Gastrocnemius medialis (tissue), 4 donors: ENCODE data around the gene INMT. TPM values are rescaled to one million over a fixed set of nuclear protein-coding genes. Genes with fewer than 3 reads are reported as not detected.

Experiments
- ATAC-seq, 2 donors: fragments of 150-250 bp; one replicate each; pipeline ENCODE4 v1.9.1; 2016
- DNase-seq, 2 donors: peaks; one replicate each; pipeline ENCODE4 v3.0.0-alpha.2; 2019
- H3K27ac ChIP-seq, 4 donors: fragments of 200-600 bp; sonication (generic); 1 replicate in 1 of 4; 2 replicates in 3 of 4; pipeline ENCODE4 v1.5.1; 2016 to 2018; ENCODE audit warnings: mild to moderate bottlenecking in 2 of 4, moderate library complexity in 1 of 4
- H3K27me3 ChIP-seq, 3 donors: fragments of 200-600 bp; sonication (generic) in 2 of 3; 1 replicate in 1 of 3; 2 replicates in 2 of 3; pipeline versions ENCODE4 v1.5.1 to v1.6.0; 2016 to 2019; ENCODE audit warnings: mild to moderate bottlenecking in 1 of 3, moderate library complexity in 1 of 3
- H3K36me3 ChIP-seq, 2 donors: fragments of 200-600 bp; sonication (generic) in 1 of 2; one replicate each; pipeline ENCODE4 v1.5.1; 2017 to 2018
- H3K4me1 ChIP-seq, 2 donors: fragments of 200-600 bp; sonication (generic) in 1 of 2; one replicate each; pipeline ENCODE4 v1.5.1; 2016 to 2017; ENCODE audit warnings: mild to moderate bottlenecking in 2 of 2
- H3K4me3 ChIP-seq, 4 donors: fragments of 200-600 bp; sonication (generic) in 3 of 4; 1 replicate in 1 of 4; 2 replicates in 3 of 4; pipeline ENCODE4 v1.5.1; 2016 to 2019; ENCODE audit warnings: mild to moderate bottlenecking in 2 of 4
- H3K9me3 ChIP-seq, 3 donors: fragments of 200-600 bp; sonication (generic) in 2 of 3; 1 replicate in 1 of 3; 2 replicates in 2 of 3; pipeline ENCODE4 v1.5.1; 2016 to 2019
- CTCF ChIP-seq, 5 experiments: fragments of 450-650 bp in 3 of 5; fragments of 200-600 bp in 2 of 5; sonication (generic) in 2 of 5; IDR thresholded peaks in 4 of 5; conservative IDR thresholded peaks in 1 of 5; 1 replicate in 4 of 5; 2 replicates in 1 of 5; pipeline ENCODE4 v1.5.1; 2016 to 2019; ENCODE audit warnings: antibody characterized with exemption in 5 of 5, mild to moderate bottlenecking in 3 of 5, moderate library complexity in 3 of 5
- POLR2A ChIP-seq, 2 donors: fragments of 450-650 bp; IDR thresholded peaks; one replicate each; pipeline ENCODE4 v1.6.1; 2017; ENCODE audit warnings: antibody characterized with exemption in 2 of 2, mild to moderate bottlenecking in 2 of 2, moderate library complexity in 2 of 2
- in situ Hi-C, 4 donors: fragments of 200-750 bp; cut with MboI; loops; one replicate each; pipeline versions ENCODE4 v1.15.0 to v1.8.0; 2017; ENCODE audit warnings: low sequenced_read_pairs in 4 of 4
- intact Hi-C: fragments of 100-400 bp; cut with DNase I; formaldehyde crosslinking; loops from one replicate; pipeline ENCODE4 v1.15.1; 2023; ENCODE audit warnings: low total_unique reads
- total RNA-seq, 4 donors: library from RNA; depleted of rRNA; stranded (reverse); fragments of >200 nt; gene quantifications; one replicate each; pipeline versions ENCODE4 v1.1.0 to v1.2.3, GENCODE V29; 2016

Gene INMT
- total RNA-seq, 4 donors from 2014 or later = 1.9 to 8.6 (median 5.5) TPM

DNA sequence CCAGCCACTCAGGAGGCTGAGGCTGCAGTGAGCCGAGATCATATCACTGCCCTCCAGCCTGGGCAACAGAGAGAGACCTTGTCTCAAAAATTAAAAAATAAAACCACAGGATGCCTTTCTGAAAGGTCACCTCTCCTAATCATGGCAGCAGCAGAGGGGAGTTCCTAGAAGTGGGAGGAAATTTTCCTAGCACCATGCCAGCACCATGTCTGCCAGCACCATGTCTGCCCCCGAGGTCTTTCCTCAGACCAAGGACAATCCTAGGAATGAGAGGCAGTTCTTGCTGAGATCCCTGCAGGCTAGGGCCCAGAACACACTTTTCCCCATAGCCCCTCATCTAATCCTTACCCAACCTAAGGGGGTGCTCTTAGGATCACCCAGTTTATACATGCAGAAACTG, 22.3 kb upstream of the INMT start:
- Histone ChIP-seq H3K27me3 (no peaks in the 10 kb centered on the region), H3K36me3 (no peaks in the 10 kb centered on the region), H3K4me3 (no peak overlapping the region), H3K4me1 (no peaks in the 10 kb centered on the region), H3K9me3 (no peaks in the 10 kb centered on the region), H3K27ac (no peak overlapping the region)
- in situ Hi-C loops = loop anchor here in 2 of 4 donors (10.0 kb wide), 1 partner anchor 45 kb away; the partner anchor contains the start of gene CRHR2 (in 2 of the 2)
- DNase-seq (no peak), ATAC-seq (no peak)
- intact Hi-C loops = no loop called here
- TF ChIP-seq CTCF (IDR thresholded peaks at IDR 0.05 in 4 of 5, conservative IDR thresholded peaks at IDR 0.05 in 1 of 5) (no peak), POLR2A (IDR thresholded peaks at IDR 0.05) (no peak)

DNA sequence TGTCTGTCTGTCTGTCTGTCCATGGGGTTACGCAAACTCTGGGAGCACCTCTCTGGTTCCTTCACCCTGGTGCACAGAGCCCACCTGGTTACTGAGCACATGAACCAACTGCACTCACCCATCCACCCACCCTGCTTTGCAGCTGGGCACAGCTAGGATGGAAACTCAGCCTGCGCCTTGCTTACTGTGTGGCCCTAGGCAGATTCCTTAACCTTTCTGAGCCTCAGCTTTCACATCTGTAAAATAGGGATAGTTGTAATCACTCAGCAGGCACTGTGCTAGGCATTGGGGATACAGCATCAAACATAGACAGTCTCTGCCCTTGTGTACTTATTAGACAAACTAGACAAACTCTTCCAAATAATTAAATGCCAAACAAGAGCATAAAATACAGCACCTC, 21.8 kb upstream of the INMT start:
- DNase-seq (no peak), ATAC-seq (no peak)
- no peaks in the 10 kb centered on the region for H3K9me3 ChIP-seq
- in situ Hi-C loops (loop anchor here in 2 of 4 donors (10.0 kb wide), 1 partner anchor 45 kb away; the partner anchor contains the start of gene CRHR2 (in 2 of the 2)), intact Hi-C loops (no loop called here)
- no peaks in the 10 kb centered on the region for H3K36me3 ChIP-seq
- no peak overlapping the region for H3K27ac ChIP-seq
- no peaks in the 10 kb centered on the region for H3K27me3 ChIP-seq
- H3K4me3 ChIP-seq = no peak overlapping the region
- TF ChIP-seq CTCF (IDR thresholded peaks at IDR 0.05 in 4 of 5, conservative IDR thresholded peaks at IDR 0.05 in 1 of 5) (no peak), POLR2A (IDR thresholded peaks at IDR 0.05) (no peak)
- H3K4me1 ChIP-seq = no peaks in the 10 kb centered on the region

DNA sequence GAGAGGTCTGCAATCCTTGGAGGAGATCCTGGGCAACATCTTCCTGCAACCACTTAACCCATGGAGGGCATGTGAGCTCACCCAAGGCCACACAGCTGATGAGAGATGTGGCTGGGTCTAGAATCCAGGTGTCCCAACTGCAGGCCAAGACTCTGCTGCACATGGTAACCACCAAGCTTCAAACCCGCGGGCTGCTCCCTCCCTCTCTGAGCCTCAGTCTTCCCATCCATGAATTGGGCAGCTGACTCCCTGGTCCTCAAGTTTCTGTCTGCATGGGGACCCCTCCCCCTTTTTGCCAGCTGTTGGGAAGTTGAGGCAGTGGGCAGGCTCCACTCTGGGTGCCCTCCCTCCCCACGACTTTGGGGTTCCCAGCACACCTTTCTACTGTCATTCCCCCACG, 20.9 kb upstream of the INMT start:
- intact Hi-C loops = no loop called here

GRCh38 chr7:30731581-30731980, 20.4 kb upstream of the INMT start:
- ATAC-seq (no peak), DNase-seq (no peak)
- no peak overlapping the region for H3K27ac ChIP-seq
- H3K27me3 ChIP-seq = no peaks in the 10 kb centered on the region
- H3K36me3 ChIP-seq = no peaks in the 10 kb centered on the region
- TF ChIP-seq POLR2A (IDR thresholded peaks at IDR 0.05) (no peak), CTCF (IDR thresholded peaks at IDR 0.05 in 4 of 5, conservative IDR thresholded peaks at IDR 0.05 in 1 of 5) (no peak)
- in situ Hi-C loops (loop anchor here in 2 of 4 donors (10.0 kb wide), 1 partner anchor 47 kb away; the partner anchor contains the start of gene CRHR2 (in 2 of the 2)), intact Hi-C loops (no loop called here)
- H3K9me3 ChIP-seq = no peaks in the 10 kb centered on the region
- no peaks in the 10 kb centered on the region for H3K4me1 ChIP-seq
- no peak overlapping the region for H3K4me3 ChIP-seq

More for the DNA sequence above, 20.9 kb upstream of the INMT start:
- no peak overlapping the region for H3K27ac ChIP-seq
- no peak for DNase-seq
- TF ChIP-seq POLR2A (IDR thresholded peaks at IDR 0.05) (no peak), CTCF (IDR thresholded peaks at IDR 0.05 in 4 of 5, conservative IDR thresholded peaks at IDR 0.05 in 1 of 5) (no peak)
- no peaks in the 10 kb centered on the region for H3K4me1 ChIP-seq
- in situ Hi-C loops = loop anchor here in 2 of 4 donors (10.0 kb wide), 1 partner anchor 46 kb away; the partner anchor contains the start of gene CRHR2 (in 2 of the 2)
- no peaks in the 10 kb centered on the region for H3K27me3 ChIP-seq
- no peaks in the 10 kb centered on the region for H3K36me3 ChIP-seq
- H3K9me3 ChIP-seq = no peaks in the 10 kb centered on the region
- ATAC-seq = no peak
- no peak overlapping the region for H3K4me3 ChIP-seq

DNA sequence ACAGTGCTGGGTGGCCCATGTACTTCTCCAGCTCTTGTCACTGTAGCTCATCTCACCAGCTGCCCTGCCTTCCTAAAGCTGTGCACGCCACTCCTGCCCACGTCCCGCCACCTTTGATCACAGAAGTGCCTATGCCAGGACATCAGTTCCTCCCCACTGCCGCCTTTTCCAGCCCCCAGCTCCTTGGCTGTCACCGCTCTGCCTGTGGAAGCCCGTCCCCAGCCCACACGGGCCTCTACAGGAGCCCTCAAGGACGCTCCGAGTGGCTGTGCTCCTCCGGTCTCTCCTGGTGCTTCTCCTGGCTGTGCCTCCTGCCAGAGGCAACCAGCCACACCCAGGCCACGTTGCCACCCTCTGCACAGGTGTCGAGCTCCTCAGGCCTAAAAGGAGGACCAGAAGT, 19.3 kb upstream of the INMT start:
- no peaks in the 10 kb centered on the region for H3K36me3 ChIP-seq
- no peaks in the 10 kb centered on the region for H3K4me1 ChIP-seq
- in situ Hi-C loops = loop anchor here in 2 of 4 donors (10.0 kb wide), 1 partner anchor 48 kb away; the partner anchor contains the start of gene CRHR2 (in 2 of the 2)
- ATAC-seq (no peak), DNase-seq (no peak)
- H3K27ac ChIP-seq = no peak overlapping the region
- no peak overlapping the region for H3K4me3 ChIP-seq
- no peaks in the 10 kb centered on the region for H3K9me3 ChIP-seq
- TF ChIP-seq POLR2A (IDR thresholded peaks at IDR 0.05) (no peak), CTCF (IDR thresholded peaks at IDR 0.05 in 4 of 5, conservative IDR thresholded peaks at IDR 0.05 in 1 of 5) (no peak)
- intact Hi-C loops = no loop called here
- no peaks in the 10 kb centered on the region for H3K27me3 ChIP-seq
